ENCODE results near the gene SLC22A4.
A peak's percentile ranks its signal among the peaks of the same experiment; 100 is the strongest.

SLC22A4 gene

DNA sequence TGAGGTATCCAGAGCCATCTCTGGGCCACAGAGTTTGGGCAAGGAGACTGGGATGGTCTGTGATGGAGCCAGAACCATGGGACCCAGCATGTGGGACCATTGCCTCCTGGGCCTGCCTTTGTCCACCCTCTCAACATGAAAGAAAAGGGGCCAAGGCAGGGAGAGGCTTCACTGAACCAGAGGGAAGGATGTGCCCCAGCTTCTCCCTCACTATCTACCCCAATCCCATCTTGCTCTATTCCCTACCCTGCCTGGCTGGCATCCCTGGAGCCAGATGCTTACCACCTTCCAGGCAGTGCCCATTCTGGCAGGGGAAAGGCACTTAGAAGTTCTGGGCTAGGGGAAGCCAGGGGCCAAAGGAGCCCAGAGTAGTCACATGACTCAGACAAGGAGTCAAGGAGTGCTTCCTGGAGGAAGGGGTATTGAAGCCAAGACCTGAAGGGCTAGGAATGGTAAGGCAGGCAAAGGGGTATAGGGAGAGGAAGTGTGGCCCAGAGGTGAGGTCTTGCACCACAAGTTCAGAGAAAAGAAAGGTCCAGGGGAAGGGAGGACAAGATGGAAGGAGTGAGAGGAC, 26.9 kb upstream of the SLC22A4 start:
- no peak overlapping the region for H3K4me3 ChIP-seq (ENCODE audit: low read length)

GRCh38 chr5:132267931-132268768, 26.0 kb upstream of the SLC22A4 start:
- no peak for TF ChIP-seq CTCF (conservative IDR thresholded peaks at IDR 0.05; ENCODE audit: low read length)
- no peak overlapping the region for H3K4me3 ChIP-seq (ENCODE audit: low read length)
- no peak for DNase-seq (ENCODE audit: low read depth)

More for the DNA sequence above, 26.9 kb upstream of the SLC22A4 start:
- TF ChIP-seq CTCF (conservative IDR thresholded peaks at IDR 0.05; ENCODE audit: low read length), result no peak
- DNase-seq (ENCODE audit: low read depth), result no peak

DNA sequence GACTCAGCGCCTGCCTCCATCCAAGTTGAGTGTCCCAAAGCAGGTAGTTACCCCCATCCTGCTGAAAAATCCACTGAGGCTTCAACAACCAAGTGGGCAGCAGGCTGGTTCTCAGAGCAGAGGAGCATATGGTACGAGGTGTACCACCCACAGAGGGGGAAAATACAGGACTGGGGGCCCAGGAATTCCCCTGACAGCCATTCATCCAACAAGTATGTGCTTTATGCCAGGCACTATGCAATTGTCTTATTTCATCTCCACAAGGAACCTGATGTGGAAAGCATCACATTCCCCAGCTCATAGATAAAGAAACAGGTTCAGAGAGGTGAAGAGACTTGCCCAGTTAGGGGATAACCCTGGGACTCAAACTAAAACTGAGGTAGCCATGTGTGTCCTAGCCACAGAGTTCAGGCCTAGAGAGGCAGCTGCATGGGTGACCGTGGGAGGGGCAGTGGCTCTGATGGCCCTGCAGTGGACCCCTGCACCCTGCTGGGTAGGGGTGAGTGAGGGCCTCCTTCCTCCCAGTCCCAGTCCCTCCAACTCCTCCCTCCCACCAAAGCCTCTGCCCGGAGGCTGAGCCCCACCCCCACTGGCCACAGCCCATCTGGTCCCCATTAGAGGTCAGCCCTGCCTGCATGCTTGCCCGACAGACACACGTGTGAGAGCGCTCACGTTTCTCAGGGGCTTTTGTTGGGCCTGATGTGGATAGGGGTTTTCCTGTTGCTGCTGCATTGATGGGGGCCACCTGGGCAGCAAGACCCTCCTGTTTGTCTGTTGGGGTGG, 25.2 kb upstream of the SLC22A4 start:
- peak; percentile 85 for DNase-seq (ENCODE audit: low read depth)
- no peak overlapping the region for H3K4me3 ChIP-seq (ENCODE audit: low read length)
- TF ChIP-seq CTCF (conservative IDR thresholded peaks at IDR 0.05; ENCODE audit: low read length), result no peak

DNA sequence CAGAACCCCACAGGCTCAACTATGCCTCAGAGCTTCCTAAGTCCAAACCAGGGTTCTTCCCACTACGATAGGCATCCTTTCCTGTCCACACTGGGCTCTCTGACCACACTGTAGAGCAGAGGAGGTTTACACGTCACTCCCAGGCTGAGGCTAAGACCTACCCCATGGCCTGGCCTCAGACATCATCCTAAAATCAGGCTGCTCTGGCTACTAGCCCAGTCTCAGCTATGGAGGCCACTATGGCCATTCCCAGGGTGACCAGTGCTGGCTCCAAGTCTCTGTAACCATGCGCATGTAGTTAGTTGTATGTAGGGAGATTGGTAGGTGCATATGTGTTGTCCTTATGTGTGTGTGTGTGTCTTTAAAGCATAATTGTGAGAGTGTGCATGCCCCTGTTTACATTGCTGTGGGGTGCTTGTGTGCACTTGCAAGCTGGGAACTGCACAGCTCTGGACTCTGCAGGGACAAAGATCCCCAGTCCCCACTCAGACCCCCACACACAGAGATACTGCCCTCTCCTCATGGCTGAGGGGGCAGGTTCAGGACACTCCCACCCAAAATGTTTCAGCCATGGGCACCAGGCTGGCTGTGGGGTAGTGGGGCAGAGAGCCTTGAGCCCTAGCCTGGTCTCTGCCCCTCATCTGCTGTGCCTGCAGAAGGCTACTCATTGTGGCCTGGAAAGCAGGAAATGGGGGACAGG, 24.4 kb upstream of the SLC22A4 start:
- DNase-seq (ENCODE audit: low read depth), result peak; percentile 29
- no peak overlapping the region for H3K4me3 ChIP-seq (ENCODE audit: low read length)
- TF ChIP-seq CTCF (conservative IDR thresholded peaks at IDR 0.05; ENCODE audit: low read length), result no peak

GRCh38 chr5:132270335-132270665, 23.9 kb upstream of the SLC22A4 start:
- TF ChIP-seq CTCF (conservative IDR thresholded peaks at IDR 0.05; ENCODE audit: low read length), result no peak
- no peak overlapping the region for H3K4me3 ChIP-seq (ENCODE audit: low read length)
- no peak for DNase-seq (ENCODE audit: low read depth)

DNA sequence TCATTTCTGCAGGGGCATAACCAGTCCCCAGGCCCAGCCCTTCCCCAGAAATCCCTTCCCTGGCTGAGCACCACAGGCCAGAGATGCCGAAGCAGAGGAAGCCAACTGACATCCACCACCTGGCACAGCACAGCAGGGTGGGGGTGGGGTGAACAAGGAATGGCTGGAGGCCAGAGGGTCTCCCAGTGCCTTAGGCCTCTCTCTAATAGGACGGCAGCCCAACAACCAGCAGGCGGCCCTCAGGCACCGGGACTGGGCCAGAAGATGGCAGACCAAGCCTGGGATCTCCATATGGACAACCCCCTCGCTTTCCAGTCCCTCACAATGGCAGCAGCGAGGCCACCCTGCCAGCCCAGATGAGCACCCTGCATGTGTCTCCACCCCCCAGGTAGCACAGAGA, 23.5 kb upstream of the SLC22A4 start:
- no peak for DNase-seq (ENCODE audit: low read depth)
- no peak for TF ChIP-seq CTCF (conservative IDR thresholded peaks at IDR 0.05; ENCODE audit: low read length)
- H3K4me3 ChIP-seq (ENCODE audit: low read length), result no peak overlapping the region
